Measurements from ENCODE around the gene ARHGAP12.
A peak's percentile ranks its signal among the peaks of the same experiment; 100 is the strongest.
"Not testable (repeated sequence)": the region's sequence is repeated elsewhere in the genome, so short reads cannot be mapped to it uniquely, and the experiment has no call there.

ARHGAP12 gene

GRCh38 chr10:31924833-31925232, 3.8 kb downstream of the ARHGAP12 start:
- DNase-seq = no peak

DNA sequence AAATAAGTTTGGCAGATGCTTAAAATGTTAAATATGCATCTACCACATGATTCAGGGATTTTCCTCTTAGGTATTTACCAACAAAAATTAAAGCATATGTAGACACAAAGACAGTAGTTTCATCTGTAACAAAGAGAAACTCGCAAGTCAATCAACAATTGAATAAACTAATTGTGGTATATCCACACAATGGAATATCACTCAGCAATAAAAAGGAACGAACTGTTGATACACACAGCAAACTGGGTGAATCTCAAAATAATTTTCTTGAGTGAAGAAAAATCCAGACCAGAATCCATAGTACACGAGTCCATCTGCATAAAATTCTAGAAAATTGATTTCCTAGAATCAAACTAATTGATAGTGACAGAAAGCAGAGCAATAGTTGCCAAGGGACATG, 5.2 kb downstream of the ARHGAP12 start:
- no peak for DNase-seq

DNA sequence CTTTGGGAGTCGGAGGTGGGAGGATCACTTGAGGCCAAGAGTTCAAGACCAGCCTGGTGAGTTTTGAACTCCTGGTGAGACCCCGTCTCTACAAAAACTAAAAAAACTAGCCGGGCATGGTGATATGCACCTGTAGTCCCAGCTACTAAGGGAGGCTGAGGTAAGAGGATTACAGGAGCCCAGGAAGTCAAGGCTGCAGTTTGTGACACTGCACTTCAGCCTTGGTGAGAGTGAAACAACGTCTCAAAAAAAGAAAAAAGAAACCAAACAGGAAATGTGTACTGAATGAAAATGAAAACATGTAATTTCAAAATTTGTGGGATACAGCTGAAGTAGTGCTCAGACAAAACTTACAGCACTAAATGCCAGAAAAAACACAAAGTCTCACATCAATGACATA, 7.6 kb downstream of the ARHGAP12 start:
- no peak for DNase-seq

DNA sequence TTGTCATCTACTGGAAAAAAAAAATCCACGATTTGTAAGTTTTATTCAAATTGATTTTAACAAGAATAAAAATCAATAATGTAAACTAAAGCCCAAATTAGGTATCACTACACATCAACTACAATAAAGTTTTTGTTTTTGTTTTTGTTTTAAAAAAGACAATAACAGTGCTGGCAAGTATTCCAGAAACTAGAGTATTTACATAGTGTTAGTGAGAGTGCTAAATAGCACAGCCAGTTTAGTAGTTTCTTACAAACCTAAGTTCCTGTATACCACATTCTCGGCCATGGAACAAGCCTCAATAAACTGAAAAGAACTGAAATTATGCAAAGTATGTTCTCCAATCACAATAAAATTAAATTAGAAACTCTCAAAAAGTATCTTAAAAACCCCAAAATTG, 8.1 kb downstream of the ARHGAP12 start:
- DNase-seq = no peak

GRCh38 chr10:31918671-31919409, 9.8 kb downstream of the ARHGAP12 start:
- DNase-seq = no peak

- DNase-seq = no peak
Measured at GRCh38 chr10:31914370-31914769, 14.3 kb downstream of the ARHGAP12 start.

DNA sequence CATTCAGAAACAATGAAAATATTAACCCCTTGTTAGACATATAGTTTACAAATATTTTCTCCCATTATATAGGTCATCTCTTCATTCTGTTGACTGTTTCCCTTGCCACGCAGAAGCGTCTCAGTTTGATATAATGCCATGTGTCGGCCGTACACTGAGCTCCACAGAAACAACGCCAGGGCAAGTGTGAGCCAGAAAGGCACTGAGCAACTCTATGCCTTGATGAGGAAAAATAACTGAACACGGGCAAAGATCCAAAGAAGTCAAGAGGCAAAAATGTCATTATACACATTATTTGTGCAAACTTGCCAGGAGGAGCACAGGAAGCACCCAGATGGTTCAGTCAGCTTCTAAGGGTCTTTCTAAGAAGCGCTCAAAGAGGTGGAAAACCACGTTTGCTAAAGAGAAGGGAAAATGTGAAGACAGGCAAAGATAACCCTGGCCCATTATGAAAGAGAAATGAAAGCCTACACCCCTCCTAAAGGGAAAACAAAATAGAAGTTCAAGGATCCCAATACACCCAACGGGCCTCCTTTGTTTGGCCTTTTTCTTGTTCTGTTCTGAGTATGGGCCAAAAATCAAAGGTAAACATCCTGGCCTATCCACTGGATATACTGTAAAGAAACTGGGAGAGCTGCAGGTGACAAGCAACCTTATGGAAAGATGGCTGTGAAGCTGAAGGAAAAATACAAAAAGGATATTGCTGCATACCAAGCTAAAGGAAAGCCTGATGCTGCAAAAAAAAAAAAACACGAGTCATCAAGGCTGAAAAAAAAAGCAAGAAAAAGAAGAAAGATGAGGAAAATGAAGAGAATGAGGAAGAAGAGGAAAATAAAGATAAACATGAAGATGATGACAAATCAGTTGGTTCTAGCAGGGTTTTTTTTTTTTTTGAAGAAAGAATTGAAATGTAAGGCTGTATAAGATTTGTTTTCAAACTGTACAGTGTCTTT, 15.5 kb downstream of the ARHGAP12 start:
- no peak for DNase-seq

GRCh38 chr10:31912289-31912688, 16.3 kb downstream of the ARHGAP12 start:
- DNase-seq = peak; percentile 75

GRCh38 chr10:31910016-31910415, 18.6 kb downstream of the ARHGAP12 start:
- DNase-seq = no peak

GRCh38 chr10:31908157-31908556, 20.5 kb downstream of the ARHGAP12 start:
- DNase-seq = no peak

- no peak for DNase-seq
Measured at GRCh38 chr10:31906039-31906438, 22.6 kb downstream of the ARHGAP12 start.

DNA sequence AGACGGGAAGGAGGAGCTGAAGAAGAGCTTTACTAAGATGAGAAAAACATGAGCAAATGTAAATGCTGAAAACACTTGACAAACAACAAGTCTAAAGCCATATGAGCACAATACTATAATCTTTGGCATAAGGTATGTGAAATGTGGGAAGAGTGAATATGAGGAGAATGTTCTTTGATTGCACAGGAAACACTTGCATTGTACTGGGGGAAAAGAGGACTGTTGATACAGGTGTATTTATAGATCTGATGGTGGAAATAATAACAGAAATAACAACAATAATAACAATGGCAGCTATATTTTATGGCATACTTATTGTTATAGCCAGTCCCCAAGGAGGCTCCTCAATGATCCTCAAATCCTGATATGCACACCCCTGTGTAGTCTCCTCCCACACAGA, 23.0 kb downstream of the ARHGAP12 start:
- no peak for DNase-seq

GRCh38 chr10:31902625-31903024, 26.0 kb downstream of the ARHGAP12 start:
- no peak for DNase-seq

GRCh38 chr10:31897506-31897905, 31.1 kb downstream of the ARHGAP12 start:
- DNase-seq = peak; percentile 47

DNA sequence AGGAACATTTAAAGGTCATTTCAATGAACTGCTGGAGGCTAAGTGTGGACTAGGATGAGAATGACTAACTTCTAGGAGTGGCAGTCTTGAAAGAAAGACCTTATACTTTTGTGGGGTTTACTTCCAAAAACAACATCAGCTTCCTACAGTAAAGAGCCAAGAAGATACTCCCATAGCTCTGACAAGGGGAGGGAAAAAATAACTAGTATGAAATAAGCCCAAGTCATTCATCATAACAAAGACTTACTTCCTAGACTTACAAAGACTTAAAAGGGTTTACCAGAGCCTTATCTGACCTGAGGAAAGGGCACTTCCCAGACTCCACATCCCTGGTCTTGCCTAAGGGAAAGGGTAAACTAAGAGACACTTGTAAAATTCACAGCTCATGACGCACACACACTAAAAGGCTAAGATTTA, 31.7 kb downstream of the ARHGAP12 start:
- peak; percentile 89 for DNase-seq

DNA sequence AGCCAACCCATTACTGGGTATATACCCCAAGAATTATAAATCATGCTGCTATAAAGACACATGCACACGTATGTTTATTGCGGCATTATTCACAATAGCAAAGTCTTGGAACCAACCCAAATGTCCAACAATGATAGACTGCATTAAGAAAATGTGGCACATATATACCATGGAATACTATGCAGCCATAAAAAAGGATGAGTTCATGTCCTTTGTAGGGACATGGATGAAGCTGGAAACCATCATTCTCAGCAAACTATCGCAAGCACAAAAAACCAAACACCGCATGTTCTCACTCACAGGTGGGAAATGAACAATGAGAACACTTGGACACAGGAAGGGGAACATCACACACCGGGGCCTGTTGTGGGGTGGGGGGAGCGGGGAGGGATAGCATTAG, 32.9 kb downstream of the ARHGAP12 start:
- not testable (repeated sequence) for DNase-seq

DNA sequence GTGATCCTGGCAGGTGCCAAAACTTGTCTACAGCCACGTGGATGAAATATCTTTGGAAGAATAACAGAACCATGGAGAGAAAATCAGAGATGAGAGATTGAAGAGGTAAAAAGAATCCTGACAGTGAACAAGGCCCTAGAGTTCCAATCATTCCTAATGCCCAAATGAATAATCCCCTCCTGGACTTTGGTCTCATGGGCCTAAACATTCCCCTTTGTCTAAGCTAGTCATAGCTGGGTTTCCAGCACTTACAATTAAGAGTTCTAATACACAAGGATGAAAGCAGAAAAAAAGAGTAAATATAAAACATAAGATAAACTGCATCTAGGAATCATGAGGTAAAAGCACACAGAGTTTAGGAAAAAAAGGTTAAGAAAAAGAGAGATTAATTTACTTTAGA, 40.2 kb downstream of the ARHGAP12 start:
- no peak for DNase-seq

GRCh38 chr10:31887850-31888249, 40.8 kb downstream of the ARHGAP12 start:
- no peak for DNase-seq

- DNase-seq = no peak
Measured at GRCh38 chr10:31886885-31887284, 41.7 kb downstream of the ARHGAP12 start.

DNA sequence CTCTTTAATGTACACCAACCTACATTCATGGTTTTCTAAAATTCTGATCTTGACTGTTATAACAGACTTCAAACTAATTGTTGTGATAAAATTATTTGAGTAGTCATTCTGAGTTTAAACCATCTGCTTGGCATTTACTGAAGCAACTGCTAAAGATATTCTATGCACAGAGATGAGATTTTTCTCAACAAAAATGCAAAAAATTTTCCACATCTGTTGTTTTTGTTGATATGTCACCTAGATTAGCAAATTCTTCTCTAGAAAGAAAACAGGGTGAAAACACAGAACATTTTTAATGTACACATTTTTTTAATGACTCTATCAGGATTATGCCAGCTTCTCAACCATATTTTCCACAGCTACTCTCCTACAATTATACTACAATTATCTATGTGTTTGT, 42.7 kb downstream of the ARHGAP12 start:
- no peak for DNase-seq

DNA sequence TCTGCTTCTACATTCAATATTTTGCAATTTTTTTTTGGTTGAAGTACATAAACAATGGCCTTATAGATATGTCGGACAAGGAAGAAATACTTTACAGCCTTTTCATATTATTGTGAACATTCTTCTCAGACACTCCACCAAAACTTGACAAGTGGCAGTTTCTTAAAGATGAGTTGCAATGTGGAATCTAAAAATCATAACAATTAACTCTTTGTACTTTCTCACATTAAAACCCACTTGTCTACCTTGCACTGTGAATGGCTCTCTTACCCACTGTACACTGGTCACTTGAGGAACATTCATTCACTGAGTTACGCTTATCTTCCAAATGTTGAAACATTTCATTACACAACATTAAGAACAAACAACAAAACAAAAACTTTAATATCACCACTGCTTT, 44.2 kb downstream of the ARHGAP12 start:
- DNase-seq = no peak

DNA sequence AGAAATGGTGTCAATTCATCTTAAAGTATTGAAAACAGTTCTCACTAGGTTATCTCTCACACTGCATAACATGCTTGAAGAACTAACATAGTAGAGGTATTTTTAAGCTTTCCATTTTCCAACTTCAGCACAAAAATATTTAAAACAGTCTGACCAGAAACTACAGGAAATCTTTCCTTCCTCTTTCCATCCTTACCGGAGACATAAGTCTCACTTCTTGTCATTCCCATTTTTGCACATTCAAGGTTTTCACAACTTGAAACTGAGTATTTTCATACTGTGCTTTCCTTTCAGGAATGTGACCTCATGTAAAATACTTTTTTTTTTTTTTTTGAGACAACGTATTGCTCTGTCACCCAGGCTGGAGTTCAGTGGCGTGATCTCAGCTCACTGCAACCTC, 45.2 kb downstream of the ARHGAP12 start:
- DNase-seq = no peak

DNA sequence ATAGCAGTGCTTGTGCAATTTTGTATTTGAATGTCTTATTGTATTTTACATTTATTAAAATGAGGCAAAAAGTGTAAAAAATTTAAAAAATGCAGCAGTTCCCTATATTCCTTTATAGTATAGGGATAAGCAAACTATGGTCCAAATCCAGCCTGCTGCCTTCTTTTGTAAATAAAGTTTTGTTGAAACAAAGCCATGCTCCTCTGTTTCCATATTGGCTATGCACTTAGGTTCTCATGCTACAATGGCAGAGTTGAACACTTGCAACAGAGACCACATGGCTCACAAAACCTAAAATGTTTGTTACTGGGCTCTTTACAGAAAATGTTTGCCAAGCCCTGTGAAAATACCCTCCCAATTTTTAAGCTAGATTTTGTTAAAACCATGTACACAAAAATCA, 50.1 kb downstream of the ARHGAP12 start:
- DNase-seq = no peak
